ENCODE data around the gene TNFSF12.

The TNFSF12 gene

DNA sequence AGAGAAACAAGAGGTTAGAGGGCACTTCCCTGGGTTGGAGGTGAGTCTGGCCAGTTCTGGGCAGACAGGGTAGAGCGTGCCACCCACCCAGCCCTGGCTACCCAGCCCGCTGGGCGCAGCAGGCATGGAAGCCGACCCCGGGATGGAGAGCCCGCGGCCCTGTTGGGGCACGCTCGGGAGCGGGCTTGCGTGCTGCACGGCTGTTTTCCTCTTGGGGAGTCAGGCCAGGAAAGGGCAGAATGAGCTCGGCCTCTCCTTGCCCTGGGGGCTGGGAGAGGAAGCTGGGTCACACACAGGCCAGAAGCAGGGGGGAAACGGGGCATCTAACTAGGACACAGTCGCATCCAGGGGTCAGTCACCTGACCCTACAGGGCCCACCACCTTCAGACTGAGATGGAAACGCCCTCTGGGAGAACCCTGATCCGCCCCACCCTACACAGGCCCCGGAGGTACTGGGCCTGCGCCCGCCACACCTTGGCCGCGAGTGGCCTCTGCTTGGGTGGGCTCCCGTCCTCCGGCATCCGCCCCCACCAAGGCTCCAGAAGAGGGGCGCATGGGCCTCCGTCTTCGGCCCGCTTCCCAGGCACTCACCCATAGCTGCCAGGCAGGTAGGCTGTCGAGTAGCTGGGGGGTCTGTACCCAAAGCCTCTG, 39.8 kb downstream of the TNFSF12 start:
- TF ChIP-seq, protein P1, sequence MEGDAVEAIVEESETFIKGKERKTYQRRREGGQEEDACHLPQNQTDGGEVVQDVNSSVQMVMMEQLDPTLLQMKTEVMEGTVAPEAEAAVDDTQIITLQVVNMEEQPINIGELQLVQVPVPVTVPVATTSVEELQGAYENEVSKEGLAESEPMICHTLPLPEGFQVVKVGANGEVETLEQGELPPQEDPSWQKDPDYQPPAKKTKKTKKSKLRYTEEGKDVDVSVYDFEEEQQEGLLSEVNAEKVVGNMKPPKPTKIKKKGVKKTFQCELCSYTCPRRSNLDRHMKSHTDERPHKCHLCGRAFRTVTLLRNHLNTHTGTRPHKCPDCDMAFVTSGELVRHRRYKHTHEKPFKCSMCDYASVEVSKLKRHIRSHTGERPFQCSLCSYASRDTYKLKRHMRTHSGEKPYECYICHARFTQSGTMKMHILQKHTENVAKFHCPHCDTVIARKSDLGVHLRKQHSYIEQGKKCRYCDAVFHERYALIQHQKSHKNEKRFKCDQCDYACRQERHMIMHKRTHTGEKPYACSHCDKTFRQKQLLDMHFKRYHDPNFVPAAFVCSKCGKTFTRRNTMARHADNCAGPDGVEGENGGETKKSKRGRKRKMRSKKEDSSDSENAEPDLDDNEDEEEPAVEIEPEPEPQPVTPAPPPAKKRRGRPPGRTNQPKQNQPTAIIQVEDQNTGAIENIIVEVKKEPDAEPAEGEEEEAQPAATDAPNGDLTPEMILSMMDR (IDR thresholded peaks at IDR 0.05; ENCODE audit: insufficient read depth, low read depth, low read length, missing control alignments): no peak
- peak; percentile 42 for DNase-seq (ENCODE audit: low read depth)
- H3K4me3 ChIP-seq (ENCODE audit: low read length): peak overlapping the region; percentile 94

DNA sequence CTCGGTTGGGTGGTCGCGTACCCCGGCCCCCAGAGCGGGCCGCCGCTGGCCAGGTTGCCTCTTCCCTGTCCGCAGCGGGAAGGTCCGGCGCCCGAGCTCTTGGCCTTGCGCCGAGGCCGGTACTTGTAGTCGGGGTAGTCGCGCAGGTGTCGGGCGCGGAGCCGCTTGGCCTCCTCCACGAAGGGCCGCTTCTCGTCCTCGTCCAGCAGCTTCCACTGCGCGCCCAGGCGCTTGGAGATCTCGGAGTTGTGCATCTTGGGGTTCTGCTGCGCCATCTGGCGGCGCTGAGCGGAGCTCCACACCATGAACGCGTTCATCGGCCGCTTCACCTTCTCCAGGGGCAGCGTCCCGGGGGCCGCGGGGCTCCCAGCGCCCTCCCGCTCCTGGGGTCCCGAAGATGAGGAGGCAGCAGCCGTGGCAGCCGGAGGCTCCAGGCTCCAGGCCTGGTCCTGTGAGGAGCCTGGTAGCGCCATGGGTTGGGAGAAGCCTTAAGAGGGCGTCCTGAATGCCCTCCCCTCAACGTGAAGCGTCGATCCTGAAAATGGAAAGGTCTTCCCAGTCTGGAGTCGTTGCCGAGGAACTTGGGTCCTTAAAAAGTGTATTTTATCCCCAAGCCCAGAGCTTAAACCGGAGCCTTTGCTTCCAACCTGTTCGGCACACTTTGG, 40.5 kb downstream of the TNFSF12 start:
- TF ChIP-seq, protein P1 (IDR thresholded peaks at IDR 0.05; ENCODE audit: insufficient read depth, low read depth, low read length, missing control alignments): peak; percentile 83
- DNase-seq (ENCODE audit: low read depth): peak; percentile 93
- H3K4me3 ChIP-seq (ENCODE audit: low read length): peak overlapping the region; percentile 94

DNA sequence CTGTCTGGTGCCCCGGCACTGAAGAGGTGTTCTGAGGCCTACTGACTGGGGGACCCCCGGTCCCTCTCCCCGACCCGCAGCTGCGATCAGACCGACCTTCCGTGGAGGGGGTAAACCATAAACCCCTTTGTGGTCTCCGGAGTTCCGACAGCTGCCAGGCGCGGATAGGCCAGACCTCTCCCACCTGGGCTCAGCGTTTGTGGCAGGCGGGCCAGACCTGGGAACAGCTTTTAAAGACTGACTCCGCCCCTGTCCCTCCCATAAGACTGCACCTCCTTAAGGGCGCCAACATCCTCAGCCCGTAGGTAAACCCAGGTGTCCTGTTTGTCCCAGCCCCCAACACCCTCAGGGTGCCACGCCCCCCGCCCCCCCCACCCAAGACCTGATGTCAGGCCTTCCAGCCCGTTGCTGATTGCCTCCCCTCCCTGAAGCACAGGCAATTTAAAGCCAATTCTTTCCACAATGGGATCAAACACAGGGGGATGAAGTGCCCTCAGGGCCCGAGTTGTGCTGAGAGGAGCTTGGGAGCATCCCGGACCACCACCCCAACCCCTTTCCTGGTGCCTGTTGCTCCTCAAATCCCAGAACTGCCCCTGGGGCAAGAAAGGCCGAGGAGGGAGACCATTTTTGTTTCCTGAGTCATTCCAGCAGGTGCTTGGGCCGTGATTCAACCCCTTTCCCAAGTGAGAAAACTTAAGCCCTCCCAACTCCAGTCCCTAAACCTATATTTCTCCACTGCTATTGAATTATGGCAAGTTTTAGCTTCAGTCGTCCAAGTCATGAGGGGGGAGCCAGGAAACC, 41.2 kb downstream of the TNFSF12 start, which contains the start of gene SOX15:
Gene SOX15, minus strand, starts transcription at position 204 of the 801 bp plus-strand sequence. CDS start 418 bp downstream, outside the sequence.
- TF ChIP-seq, protein P1 (IDR thresholded peaks at IDR 0.05; ENCODE audit: insufficient read depth, low read depth, low read length, missing control alignments): no peak
- peak; percentile 90 for DNase-seq (ENCODE audit: low read depth)
- peak within 1 kb of the TSS; percentile 94 for H3K4me3 ChIP-seq (ENCODE audit: low read length)

DNA sequence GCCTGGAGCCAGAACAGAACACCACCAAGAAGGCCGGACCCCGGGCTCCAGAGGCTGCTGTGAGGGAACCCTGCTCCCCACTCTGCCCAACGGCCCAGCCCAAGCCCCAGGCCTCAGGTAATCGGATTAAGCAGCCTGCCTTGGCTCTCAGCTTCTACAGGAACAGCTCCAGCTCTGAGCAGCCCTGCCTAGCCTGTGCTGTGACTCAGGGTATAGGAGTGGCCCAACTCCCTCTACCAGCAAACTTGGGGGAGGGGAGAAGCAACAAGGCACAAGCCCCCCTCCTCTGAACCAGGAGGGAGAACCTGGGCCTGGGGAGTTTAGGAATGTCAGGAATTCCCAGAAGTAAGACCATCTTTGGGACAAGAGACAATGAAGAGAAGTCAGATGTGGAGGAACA, 41.9 kb downstream of the TNFSF12 start:
- peak overlapping the region; percentile 28 for H3K4me3 ChIP-seq (ENCODE audit: low read length)
- TF ChIP-seq, protein P1 (IDR thresholded peaks at IDR 0.05; ENCODE audit: insufficient read depth, low read depth, low read length, missing control alignments): no peak
- DNase-seq (ENCODE audit: low read depth): peak; percentile 86

DNA sequence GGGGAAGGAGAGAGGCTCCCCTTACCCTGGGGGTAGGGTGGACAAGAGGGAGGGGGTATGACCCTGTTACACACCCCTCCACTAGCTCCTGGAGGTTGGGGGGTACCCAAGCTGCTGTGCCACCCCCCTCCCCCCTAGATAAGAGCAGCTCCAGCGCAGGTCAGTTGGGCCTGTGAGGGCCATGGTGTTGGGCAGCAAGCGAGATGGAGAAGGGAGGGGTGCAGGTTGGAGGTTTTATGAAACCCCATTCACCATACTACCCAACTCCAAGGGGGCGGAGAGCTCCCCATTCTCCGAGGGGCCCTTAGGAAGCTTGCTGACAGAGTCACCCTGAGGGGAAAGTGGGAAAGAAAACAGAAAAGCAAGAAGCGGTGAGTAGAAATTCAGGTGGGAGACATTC, 42.7 kb downstream of the TNFSF12 start:
- TF ChIP-seq, protein P1 (IDR thresholded peaks at IDR 0.05; ENCODE audit: insufficient read depth, low read depth, low read length, missing control alignments): no peak
- DNase-seq (ENCODE audit: low read depth): no peak
- no peak overlapping the region for H3K4me3 ChIP-seq (ENCODE audit: low read length)

DNA sequence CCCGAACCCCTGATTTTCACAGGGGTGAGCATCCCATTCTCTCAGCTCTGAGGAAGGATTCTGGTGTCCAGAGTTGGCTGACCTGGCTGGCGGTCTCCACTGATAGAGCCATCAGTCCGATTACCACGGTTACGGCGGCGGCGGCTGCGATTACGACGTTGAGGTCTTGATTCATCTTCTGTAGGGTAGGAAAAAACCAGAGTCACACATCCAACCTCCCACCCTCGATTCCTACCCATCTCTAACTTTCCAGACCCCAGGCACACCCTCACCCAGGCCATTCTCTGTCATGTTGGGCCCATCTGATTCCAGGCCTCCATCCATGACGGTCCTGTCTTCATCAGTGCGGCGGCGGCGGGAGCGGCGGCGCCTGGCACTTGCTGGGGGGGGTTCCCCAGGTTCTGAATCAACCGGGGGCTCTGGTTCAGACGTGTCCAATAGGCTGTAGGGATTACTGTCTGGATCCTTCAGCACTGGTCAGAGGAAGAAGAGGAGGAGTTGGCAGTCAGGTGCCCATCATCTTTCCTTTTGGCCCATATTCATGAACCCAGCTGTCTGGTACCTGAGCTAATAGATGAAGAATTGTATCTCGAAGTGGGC, 43.7 kb downstream of the TNFSF12 start:
- TF ChIP-seq, protein P1 (IDR thresholded peaks at IDR 0.05; ENCODE audit: insufficient read depth, low read depth, low read length, missing control alignments): no peak
- DNase-seq (ENCODE audit: low read depth): no peak
- no peak overlapping the region for H3K4me3 ChIP-seq (ENCODE audit: low read length)
